B cell (primary cell): Measurements from ENCODE around the gene C1orf35.

Source experiments
- CTCF ChIP-seq: fragments of 200-600 bp; IDR thresholded peaks from one replicate; pipeline ENCODE4 v1.8.0; 2022; ENCODE audit warnings: antibody characterized with exemption, mild to moderate bottlenecking
- EZH2 ChIP-seq: IDR thresholded peaks from 2 replicates; pipeline ENCODE4 v1.6.1; 2012; ENCODE audit warnings: borderline replicate concordance, low read depth, mild to moderate bottlenecking, moderate library complexity, low read length; ENCODE audit not compliant: insufficient read depth, poor library complexity, severe bottlenecking

GRCh38 chr1:228105270-228105995, 2.3 kb upstream of the C1orf35 start:
- TF ChIP-seq CTCF (no peak), EZH2 (no peak)
